Measurements from ENCODE around the gene AEBP2.
A peak's percentile ranks its signal among the peaks of the same experiment; 100 is the strongest.

AEBP2 gene

GRCh38 chr12:19490908-19491307 lies 51.6 kb downstream of the AEBP2 start:
- no peak for TF ChIP-seq ZFX (IDR thresholded peaks at IDR 0.05)
- TF ChIP-seq, protein P1, sequence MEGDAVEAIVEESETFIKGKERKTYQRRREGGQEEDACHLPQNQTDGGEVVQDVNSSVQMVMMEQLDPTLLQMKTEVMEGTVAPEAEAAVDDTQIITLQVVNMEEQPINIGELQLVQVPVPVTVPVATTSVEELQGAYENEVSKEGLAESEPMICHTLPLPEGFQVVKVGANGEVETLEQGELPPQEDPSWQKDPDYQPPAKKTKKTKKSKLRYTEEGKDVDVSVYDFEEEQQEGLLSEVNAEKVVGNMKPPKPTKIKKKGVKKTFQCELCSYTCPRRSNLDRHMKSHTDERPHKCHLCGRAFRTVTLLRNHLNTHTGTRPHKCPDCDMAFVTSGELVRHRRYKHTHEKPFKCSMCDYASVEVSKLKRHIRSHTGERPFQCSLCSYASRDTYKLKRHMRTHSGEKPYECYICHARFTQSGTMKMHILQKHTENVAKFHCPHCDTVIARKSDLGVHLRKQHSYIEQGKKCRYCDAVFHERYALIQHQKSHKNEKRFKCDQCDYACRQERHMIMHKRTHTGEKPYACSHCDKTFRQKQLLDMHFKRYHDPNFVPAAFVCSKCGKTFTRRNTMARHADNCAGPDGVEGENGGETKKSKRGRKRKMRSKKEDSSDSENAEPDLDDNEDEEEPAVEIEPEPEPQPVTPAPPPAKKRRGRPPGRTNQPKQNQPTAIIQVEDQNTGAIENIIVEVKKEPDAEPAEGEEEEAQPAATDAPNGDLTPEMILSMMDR (conservative IDR thresholded peaks at IDR 0.05), result no peak
- no peak overlapping the region for H3K27ac ChIP-seq

DNA sequence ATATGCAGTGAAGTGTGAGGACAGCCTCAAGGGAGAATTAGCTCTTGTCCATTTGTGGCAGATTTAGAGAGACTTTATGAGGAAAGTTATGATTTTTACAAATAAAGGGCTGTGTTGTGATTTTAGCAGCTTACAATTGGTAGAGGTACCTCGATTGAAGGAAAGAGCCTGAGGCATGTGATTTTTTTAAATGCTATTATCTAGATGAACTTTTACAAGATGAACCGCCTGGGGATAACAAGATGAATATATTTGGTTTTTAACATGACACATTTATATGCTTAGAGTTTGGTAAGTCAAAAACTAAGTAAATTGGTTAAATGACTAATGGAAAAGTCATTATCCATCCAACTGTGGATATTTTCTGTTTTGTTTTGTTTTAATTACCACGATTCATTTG lies 52.6 kb downstream of the AEBP2 start:
- TF ChIP-seq, protein P1 (conservative IDR thresholded peaks at IDR 0.05), result no peak
- TF ChIP-seq ZFX (IDR thresholded peaks at IDR 0.05), result no peak
- H3K27ac ChIP-seq, result no peak overlapping the region

GRCh38 chr12:19496219-19496878 lies 57.1 kb downstream of the AEBP2 start:
- no peak overlapping the region for H3K27ac ChIP-seq
- TF ChIP-seq, protein P1 (conservative IDR thresholded peaks at IDR 0.05), result no peak
- no peak for TF ChIP-seq ZFX (IDR thresholded peaks at IDR 0.05)

DNA sequence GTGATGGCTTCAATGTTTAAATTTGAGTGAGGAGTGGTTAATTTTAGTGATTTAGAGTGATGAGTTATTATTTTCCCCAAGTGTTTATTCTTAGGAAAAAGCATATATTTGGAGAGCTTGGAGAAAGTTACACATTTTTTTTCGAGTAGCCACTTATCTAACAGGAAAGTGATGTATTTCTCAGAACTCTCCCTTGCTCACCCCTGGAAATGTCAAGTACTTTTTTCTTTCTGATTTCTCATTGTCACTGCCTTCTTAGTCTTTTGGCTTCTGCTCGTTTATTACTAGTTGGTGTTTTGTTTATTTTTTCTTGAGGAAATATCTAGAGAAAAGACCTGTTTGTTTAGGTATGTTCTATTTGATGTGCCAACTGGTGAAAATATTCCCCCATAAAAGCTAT lies 58.8 kb downstream of the AEBP2 start:
- no peak overlapping the region for H3K27ac ChIP-seq
- no peak for TF ChIP-seq ZFX (IDR thresholded peaks at IDR 0.05)
- TF ChIP-seq, protein P1 (conservative IDR thresholded peaks at IDR 0.05), result no peak

DNA sequence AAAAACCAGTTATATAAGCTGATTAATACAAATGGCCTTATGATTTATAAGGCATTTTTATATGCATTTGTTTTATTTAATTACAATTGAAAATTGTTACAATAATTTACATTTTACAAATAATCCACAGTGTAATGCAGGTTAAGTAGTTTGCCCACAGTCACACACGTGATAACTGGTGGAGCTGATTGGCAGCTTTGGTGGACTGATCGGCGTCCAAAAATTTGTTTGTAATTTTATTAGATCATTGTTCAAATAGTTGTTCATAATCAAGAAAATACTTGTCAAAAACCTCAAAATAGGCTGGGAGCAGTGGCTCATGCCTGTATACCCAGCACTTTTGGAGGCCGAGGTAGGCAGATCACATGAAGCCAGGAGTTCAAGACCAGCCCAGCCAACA lies 59.7 kb downstream of the AEBP2 start:
- TF ChIP-seq, protein P1 (conservative IDR thresholded peaks at IDR 0.05), result no peak
- TF ChIP-seq ZFX (IDR thresholded peaks at IDR 0.05), result no peak
- H3K27ac ChIP-seq, result peak overlapping the region; percentile 53

- TF ChIP-seq, protein P1 (conservative IDR thresholded peaks at IDR 0.05), result no peak
- TF ChIP-seq ZFX (IDR thresholded peaks at IDR 0.05), result no peak
- H3K27ac ChIP-seq, result no peak overlapping the region
Observed at GRCh38 chr12:19506497-19506896, 67.2 kb downstream of the AEBP2 start.

DNA sequence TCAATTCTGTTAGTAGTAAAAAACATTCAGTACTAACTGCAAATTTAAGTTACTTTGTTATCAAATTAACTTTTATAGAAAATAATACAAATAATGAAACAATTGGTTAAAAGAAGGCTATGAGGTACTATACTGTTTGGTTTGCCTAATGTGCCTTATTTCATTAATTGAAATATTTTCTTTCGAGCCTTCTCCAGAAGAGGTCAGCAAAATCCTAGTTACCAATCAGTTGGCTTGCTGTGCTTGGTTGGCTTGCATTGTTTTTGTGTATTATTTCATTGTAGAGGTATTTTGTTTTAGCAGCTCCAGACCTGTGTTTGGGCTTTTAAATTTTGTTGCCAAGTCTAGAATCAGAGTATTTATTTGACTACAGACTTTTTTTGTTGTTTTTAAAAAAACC lies 68.5 kb downstream of the AEBP2 start:
- H3K27ac ChIP-seq, result no peak overlapping the region
- TF ChIP-seq, protein P1 (conservative IDR thresholded peaks at IDR 0.05), result peak; percentile 36
- no peak for TF ChIP-seq ZFX (IDR thresholded peaks at IDR 0.05)
